ENCODE results near the gene SH3BP5.

Gene SH3BP5

GRCh38 chr3:15271785-15272381 lies 60.5 kb downstream of the SH3BP5 start:
- DNase-seq: no peak

GRCh38 chr3:15271030-15271429 lies 61.4 kb downstream of the SH3BP5 start:
- DNase-seq: no peak

DNA sequence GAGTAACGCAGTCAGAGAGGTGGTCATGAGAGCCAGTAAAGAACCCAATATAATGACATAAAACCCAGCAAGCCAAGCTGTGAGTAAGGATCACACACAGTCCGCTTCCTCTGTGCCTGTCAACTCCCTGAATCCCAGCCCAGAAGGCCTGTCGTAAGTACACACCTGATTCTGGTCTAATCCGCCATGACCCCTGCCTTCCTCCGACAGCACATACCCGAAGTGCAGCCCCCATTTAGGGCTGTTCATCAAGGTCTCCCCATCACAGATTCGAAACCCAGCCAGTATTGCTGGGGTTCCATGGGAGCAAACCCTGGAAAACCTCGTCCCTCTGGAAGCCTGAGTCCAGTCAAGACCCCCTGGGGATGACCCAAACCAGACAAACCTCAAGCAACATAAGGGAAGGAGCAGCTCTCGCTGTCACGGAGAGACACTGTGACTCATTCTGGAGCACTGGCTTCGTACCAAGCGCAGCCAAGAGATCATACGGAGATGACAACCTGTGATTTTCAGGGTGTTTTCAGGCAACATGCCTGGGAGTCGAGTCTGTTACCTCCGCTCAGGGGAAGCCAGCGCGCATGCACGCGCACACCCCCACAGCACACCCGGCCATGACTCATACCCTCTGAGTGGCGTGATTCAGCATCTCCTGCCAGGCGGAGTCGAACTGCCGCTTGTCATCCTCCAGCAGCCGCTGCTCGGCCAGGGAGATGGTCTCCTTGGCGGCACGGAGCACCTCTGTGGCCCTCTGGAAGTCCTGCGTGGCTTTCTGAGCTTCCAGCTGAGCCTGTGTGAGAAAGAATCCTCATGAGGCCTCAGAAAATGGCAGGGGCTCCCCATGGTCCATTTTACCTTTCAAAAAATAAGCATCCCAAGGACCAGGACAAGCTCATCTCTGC lies 63.0 kb downstream of the SH3BP5 start:
- DNase-seq: no peak

DNA sequence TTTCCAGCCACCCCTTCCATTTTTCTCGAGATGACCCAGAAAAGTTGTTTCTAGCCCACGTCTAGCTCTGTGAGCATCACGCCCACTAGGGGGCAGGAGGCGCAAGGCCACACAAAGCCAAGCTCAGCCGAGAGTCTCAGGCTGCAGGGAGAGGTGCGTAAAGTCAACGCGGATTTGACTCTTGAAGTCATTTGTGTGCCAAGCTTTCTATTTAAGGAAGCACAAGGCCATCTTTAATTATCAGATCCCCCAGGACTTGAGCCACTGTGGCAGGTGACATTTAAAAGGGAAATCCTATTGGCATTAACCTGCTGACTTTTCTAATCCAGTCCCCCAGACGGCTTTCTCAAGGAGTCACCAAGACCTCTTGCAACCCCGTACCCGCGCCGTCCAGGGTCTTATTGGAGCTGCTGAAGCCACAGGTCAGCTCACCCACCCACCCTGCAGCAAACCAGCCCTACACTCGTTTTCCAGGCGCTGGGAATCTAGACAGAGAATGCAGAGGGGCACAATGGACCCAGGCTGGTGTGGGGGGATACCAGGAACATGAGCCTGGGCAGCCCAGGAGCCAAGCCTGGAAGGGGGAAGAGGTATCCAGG lies 64.3 kb downstream of the SH3BP5 start:
- DNase-seq: peak; percentile 40

DNA sequence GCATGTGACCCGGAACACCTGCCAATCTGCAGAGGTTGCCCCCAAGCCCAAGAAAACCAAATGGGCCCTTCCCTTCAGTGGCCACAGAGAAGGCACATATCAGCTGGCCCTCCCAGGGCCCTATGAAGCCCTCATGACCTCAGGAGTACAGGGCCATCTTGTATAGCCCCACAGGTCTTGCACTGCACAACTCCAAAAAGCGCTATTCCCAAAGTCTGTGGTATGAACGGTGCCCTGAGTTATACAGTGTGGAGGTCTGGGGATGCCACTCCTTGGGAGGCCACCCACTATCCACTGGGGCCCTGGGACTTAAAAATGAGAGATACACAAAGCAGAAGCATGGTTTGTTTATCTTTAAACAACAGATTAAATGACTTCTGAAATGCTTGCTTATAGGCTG lies 64.9 kb downstream of the SH3BP5 start:
- no peak for DNase-seq

GRCh38 chr3:15266510-15267376 lies 65.6 kb downstream of the SH3BP5 start:
- DNase-seq: no peak

DNA sequence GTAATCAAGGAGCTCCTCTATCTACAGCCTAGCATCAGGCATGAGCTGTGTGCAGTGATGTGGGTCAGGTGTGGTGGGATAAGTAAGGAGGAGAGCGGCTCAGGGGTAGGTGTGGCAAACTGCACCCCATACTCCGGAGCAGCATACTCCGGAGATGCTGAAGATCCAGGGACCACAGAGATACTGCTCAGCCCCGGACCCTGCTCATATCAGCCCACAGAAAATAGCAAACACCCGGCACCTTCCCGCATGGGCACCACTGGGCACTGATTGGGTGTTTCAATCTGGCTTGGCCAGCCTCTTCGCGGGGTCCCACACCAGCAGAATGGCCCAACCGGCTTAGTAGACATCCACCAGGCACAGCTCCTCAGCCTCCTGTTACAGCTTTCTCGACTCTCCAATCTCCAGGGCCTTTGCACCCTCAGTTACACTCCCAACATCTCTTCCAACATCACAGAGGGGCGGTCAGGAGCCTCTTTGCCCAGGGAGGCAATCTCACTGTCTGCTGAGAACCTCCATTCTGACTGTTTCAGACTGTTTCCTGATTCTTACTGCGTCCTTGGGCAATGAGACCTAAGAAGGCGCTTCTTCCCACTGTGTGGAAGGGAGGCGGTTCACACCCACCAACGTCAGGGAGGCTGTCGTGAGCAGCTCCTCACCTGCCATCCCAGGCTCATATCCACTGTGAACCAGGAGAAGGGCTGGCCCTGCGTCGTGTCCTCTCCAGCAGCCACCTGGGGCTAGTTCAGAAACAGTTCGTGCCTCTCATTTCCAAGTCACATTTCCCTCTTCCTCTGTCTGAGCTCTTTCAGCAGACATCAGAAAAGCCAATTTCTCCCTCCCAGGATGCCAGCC lies 66.5 kb downstream of the SH3BP5 start:
- DNase-seq: no peak

DNA sequence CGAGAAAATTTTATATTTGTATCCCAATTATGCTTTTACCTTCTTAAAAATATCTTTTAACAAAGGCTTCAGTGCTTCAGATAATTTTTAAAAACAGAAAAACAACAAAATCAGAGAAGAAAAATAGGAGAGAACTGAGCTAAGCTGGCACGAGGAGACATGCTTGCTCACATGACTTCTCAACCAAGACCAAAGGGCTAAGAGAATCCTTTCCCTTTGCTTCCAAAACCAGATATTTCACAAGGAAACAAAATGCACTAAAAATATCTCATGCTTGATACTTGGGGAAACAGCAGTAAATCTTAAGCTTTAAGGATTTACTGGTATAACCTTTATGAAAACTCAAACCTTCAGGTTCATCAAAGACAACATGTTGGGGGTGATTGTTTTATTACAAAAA lies 67.9 kb downstream of the SH3BP5 start:
- no peak for DNase-seq

GRCh38 chr3:15263926-15264325 lies 68.5 kb downstream of the SH3BP5 start:
- no peak for DNase-seq

DNA sequence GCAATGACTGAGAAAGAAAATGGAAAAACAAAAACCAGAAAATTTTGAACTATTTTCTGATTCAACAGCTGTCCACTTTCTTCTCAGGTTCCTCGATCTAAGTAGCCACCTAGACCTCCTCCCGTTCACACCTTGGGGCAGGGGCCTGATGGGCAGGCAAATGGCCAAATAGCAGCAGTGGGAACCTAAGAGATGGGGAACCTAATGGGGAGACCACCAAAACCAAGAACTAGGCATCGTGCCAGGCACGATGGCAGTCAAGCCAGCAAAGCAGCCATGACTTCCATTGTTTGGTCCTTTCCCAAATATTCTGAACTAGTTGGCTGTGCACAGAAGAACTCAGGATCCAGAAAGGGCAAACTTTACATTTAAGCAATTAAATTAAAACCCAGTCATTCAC lies 69.3 kb downstream of the SH3BP5 start:
- no peak for DNase-seq

GRCh38 chr3:15262021-15262420 lies 70.4 kb downstream of the SH3BP5 start:
- DNase-seq: no peak

- no peak for DNase-seq
Observed at GRCh38 chr3:15261274-15261673, 71.1 kb downstream of the SH3BP5 start.

- DNase-seq: no peak
Observed at GRCh38 chr3:15260531-15260930, 71.9 kb downstream of the SH3BP5 start.

GRCh38 chr3:15258720-15259119 lies 73.7 kb downstream of the SH3BP5 start:
- DNase-seq: no peak

GRCh38 chr3:15256861-15257341 lies 75.5 kb downstream of the SH3BP5 start:
- DNase-seq: no peak

DNA sequence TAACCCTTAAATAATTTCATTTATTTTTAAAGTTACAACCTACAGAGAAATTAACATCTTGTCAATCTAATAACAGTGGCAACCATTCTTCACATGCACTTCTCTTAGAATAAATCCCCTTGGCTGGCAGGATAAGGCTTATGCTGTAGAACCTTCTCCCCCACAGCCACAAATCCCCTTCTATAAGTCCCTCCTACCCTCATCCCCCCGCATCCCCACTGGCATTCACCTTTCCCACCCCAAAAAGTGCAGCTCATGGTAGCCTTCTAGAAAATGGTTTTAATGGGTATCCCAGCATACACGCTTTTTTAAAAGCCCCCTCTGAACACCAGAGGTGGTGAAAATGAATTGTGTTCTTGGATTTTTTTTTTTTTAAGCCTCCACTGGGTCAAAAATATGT lies 77.2 kb downstream of the SH3BP5 start:
- DNase-seq: no peak

DNA sequence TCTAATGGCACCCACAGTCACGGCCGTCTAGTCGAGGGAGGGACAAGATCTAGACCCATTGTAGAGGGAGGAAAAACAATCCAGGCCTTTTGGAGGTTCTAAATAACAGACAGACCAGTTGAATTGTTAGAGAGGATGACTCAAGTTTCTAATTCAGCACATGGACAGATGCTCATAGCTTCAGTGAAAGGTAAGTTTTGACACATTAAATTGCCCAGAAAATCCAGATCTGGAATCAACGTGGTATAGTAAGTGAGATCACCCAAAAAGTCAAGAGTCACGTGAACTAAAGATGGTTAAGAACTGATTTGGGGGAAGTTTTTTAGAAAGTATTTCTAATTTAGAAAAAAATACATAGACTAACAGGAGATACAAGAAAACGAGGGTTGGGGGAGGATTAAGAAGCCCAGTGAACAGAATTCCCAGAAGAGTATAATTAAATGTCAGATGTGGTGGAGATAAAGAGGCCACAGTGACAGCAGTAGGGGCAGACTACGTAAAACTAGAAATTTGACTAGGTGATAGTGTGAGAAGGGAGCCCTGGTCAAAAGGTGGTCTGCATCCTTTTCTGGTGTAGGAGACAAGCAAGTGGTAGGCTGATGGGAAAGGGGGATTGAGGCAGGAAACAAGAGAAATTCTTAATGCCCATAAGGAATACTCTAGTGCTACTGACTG lies 79.2 kb downstream of the SH3BP5 start:
- DNase-seq: no peak

DNA sequence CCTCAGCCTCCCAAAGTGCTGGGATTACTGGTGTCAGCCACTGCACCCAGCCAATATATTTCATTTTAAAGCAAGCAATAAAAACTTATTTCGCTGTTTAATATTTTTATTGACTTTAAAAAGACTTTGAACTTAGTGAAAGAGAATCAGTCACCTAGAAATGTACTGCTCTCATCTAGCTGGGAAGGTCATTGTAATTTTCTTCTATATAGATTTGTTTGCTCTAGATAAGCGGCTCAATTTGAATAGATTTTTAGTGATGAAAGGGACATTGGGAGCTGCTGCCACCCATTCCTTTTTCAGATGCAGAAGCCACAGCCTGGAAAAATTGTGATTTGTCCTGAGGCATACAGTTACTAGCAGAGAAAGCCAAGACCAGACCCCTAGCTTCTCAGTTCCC lies 86.2 kb downstream of the SH3BP5 start:
- no peak for DNase-seq

DNA sequence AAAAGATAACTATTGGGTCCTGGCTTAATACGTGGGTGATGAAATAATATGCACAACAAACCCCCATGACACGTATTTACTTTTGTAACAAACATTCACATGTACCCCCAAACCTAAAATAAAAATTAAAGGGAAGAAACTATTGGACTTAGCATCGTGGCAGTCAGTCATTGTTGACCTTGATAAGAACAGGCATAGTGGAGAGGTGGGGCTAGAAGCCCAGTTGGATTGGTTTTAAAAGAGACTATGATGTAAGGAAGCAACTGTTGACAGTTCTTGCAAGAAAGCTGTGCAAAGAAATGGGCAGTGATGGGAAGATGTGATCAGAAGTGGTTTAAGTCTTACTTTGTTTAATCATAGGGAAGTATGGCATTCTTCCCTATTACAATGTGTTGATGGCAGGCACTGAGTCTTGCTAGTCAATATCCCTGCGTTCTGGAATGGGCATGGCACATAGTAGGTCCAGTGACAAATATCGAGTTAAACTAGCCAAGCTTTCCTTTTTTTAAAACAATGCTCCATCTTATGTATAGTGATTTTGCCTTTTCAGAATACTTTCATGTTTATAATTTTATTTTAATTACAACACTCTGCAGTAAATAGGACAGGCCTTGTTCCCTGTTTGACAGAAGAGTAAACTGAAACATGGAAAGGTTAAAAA lies 88.4 kb downstream of the SH3BP5 start:
- DNase-seq: no peak

DNA sequence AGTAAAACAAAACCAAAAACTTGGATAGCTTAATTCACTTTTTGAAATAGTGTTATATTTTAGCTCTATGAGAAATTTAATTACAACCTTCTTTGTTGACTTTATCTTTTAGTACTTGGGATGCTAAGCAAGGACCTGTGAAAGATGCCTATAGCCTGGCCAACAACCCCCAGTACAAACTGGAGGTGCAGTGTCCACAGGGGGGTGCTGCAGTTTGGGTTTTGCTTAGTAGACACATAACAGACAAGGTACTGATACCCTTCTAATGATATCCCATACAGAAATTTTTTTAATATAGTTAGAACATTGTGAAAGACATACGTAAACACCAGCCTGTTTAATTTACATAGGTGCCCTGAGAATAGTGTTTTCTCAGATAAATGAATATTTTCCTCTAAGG lies 91.0 kb downstream of the SH3BP5 start:
- no peak for DNase-seq

DNA sequence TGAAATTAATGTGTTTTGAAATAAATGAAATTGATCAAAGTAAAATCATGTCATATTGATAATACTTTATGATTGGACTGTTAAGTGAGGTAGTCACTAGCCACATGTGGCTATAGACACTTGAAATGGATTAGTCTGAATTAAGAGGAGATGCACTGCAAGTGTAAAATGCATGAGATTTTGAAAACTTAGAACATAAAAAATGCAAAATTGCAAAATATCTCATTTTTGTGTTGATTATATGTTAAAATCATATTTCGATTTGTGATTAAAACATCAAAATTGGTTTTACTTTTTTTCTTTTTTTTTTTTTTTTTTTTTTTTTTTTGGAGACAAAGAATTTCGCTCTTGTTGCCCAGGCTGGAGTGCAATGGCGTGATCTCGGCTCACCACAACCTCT lies 103.1 kb downstream of the SH3BP5 start:
- no peak for DNase-seq

Measured in NCI-H748 treated with DMSO at 0.1 percent for 48 hours (cell line).